SW 1271 (cell line): Measurements from ENCODE around the gene CSK.

ENCODE experiments used
- DNase-seq, 2 experiments: peaks; one replicate each; lab custom pipeline; 2025; lab: John Stamatoyannopoulos, UW

CSK gene

DNA sequence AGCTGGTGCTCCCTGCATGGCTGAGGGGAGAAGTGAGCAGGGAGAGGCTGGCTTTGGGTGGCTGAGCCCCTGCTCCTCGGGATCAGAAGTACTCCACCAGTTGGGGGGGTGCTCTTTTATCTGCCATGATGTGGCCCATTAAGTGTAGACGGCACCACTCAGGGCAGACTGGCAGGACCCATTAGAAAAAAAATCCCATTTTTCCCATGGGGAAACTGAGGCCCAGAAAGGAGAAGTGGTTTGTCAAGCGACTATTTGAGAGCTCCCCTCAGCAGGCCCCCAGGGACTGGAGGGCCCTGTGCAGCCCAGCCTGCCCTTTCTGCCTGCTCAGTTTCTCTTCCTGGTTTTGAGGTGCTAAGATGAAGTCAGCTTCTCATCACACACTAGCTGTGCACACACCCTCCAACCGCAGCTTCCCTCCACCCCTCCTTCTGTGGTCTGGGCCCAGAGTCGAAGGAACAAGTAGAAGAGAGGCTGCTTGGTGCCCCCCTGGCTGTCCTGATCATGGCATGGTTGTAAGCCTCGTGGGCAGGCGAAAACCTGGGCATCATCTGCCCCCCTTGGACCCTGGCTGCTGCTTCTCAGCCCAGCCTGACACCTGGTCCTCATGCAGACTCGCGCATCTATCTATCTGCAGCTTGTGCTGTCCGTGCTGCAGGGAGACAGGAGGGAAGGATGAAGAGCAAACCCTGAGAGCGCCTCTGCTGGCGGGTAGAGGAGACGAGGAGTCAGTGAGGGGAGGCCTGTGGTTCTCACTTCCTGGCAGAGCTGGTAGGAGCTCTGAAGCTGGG lies 5.6 kb downstream of the CSK start:
- DNase-seq: peak in 1 of 2 experiments; percentile 37

- DNase-seq: no peak
Measured at GRCh38 chr15:74788042-74788682, 6.3 kb downstream of the CSK start.

- DNase-seq: no peak
Measured at GRCh38 chr15:74788683-74789151, 6.8 kb downstream of the CSK start.

- no peak for DNase-seq
Measured at GRCh38 chr15:74789171-74789631, 7.3 kb downstream of the CSK start.

DNA sequence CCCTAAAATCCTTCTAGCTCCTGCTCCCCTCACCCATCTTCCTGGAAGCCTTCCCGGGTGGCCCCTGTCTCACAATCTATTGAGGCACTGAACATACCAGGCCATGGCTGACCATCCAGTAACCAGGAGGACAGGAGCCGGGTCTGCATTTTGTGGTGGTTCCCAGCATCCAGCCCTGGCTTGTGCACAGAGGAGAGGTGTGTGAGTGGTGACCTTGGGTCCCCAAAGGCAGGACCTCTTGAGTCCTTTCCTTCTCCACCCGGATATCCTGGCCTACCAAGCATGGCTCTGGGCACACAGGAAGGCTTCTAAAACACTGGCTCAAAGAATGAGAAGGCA lies 7.8 kb downstream of the CSK start:
- DNase-seq: no peak

DNA sequence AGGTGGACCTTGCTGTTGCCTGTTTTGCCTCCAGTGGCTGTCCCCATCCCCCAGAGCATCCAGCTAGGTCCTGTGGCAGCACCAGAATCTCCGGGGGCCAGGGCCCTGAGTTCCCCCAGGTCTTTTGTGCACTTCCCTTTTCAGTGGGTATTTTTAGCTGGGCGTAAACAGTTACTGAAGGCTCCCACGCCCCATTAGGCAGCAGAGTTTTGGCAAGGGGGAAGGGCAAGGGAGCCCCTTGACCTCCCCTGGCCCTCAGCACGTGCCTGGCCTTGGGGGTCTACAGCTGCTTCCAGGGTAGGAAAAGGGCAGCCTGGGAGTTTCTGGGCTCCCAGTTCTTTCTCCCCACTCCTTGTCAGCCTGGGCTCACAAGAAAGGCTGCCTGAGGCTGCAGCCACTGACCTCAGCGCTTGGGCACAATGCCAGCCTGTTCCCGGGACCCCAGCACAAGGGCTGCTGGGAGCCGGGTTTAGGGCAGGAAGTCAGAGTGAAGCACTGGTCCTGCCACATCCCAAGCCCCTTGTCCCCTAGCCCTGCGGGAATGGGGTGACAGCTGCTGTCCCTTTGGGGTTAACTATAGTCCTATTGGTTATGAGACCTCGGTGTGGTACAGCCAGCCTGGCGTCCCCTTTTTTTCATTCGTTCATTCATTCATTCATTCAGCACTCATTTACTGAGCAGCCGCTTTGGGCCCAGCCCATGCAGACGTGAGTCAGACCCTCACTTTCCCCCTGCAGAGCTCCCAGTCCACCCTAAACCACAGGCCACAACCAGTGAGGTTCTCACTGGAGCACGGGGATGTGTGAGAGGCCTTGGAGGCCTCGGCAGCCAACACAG lies 8.4 kb downstream of the CSK start:
- no peak for DNase-seq

GRCh38 chr15:74791007-74791406 lies 9.1 kb downstream of the CSK start:
- DNase-seq: no peak

DNA sequence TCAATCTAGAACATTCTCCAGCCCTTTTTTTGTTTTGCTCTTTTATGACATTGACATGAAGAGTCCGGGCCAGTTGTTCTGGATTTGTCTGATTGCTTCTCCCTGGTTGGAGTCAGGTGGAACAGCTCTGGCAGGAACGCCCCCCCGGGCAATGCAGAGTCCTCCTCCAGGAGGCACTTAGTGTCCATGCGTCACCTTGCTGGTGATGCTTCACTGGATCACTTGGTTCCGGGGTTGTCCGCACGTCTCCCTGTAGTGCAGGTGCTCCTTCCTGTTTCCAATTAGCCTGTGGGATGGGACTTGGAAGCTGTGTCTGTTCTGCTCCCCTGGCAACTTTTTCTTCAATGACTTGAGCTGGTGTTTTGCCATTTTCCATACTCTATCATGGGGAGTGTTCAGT lies 9.8 kb downstream of the CSK start:
- DNase-seq: no peak

- no peak for DNase-seq
Measured at GRCh38 chr15:74792227-74793016, 10.5 kb downstream of the CSK start.

GRCh38 chr15:74793135-74794028 lies 11.5 kb downstream of the CSK start:
- no peak for DNase-seq

DNA sequence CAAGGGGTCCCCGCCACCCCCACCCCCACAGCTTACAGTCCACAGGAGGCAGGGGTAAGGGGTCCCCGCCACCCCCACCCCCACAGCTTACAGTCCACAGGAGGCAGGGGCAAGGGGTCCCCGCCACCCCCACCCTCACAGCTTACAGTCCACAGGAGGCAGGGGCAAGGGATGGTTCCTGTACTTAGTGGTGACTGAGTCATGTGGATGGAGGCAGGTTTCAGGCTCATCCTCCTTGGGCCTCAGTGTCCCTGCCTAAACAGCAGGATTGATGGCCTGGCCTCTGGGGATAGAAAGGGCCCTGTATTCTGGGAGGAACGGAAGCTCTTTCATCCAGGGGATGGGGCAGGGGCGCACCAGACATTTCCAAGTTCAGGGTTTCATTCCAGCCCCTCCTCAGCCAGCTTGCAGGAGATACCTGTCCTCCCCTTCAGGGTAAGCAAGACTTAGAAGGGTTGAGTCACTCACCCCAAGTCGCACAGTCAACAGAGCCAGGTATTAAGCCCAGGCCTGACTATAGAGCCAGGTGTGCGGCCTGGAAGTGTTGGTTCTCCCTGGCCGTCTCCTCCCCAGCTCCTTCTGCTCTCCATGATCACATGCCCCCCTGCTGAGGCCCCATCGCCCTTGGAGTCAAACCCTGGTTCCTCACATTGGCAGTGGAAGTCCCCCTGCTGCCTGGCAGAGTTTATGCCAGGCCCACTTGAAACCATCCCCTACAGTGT lies 12.5 kb downstream of the CSK start:
- no peak for DNase-seq

GRCh38 chr15:74794970-74795349 lies 13.1 kb downstream of the CSK start:
- DNase-seq: no peak

DNA sequence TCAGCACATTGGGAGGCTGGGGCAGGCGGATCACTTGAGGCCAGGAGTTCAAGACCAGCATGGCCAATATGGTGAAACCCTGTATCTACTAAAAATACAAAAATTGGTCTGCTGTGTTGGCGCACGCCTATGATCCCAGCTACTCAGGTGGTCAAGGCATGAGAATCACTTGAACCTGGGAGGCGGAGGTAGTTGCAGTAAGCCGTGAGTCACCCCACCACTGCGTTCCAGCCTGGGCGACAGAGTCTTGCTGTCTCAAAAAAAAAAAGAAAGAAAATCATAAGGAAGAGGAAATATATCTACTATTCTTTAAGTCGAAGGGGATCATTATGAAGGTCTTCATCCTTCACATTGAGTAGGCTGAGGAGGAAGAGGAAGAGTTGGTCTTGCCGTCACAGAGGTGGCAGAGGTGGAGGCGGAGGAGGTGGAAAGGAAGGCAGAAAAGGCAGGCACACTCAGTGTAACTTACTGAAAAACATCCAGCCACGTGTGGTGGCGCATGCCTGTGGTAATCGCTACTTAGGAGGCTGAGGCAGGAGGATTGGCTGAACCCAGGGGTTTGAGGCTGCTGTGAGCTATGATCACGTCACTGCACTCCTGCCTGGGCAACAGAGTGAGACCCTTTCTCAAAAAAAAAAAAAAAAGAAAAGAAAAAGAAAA lies 14.2 kb downstream of the CSK start:
- DNase-seq: no peak

DNA sequence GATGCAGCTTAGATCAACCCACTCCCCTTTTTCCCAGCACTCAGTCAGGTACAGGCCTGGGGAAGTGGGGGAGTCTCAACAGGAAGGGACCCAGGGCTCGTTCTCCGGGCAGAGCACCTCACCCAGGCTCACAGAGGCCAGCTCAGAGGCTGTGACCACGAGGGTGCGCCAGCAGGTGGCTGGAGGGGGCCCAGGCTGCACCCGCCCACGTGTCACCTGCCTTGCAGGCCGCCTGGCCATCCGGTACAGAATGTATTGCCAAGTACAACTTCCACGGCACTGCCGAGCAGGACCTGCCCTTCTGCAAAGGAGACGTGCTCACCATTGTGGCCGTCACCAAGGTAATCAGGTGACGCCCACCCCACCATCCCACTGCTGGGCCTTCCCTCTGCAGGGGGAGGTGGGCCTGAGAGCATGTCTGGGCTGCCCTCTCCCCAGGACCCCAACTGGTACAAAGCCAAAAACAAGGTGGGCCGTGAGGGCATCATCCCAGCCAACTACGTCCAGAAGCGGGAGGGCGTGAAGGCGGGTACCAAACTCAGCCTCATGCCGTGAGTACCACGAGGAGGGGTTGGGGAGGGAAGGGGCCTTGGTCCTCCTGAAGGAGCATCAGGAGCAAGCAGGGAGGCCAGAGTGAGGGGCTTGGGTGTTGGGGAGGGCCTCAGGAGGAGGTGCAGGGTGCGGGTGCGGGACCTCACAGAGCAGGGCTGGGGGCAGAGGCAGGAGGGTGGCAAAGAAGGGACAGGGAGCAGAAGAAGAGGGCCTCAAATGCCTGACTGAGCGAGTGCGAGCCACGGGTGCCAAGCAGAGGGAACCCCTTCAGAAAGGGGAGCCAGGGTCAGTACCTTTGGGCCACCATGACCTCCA lies 16.7 kb downstream of the CSK start:
- no peak for DNase-seq

GRCh38 chr15:74799255-74799855 lies 17.5 kb downstream of the CSK start:
- DNase-seq: no peak

- peak in 1 of 2 experiments; percentile 57 for DNase-seq
Measured at GRCh38 chr15:74799856-74800558, 18.1 kb downstream of the CSK start.

GRCh38 chr15:74800559-74801094 lies 18.7 kb downstream of the CSK start:
- no peak for DNase-seq
